Lung (tissue), 12 donors: ENCODE measurements around the gene TK2. TPM values are rescaled to one million over a fixed set of nuclear protein-coding genes. Genes with fewer than 3 reads are reported as not detected.
"Not testable (repeated sequence)": the region's sequence is repeated elsewhere in the genome, so short reads cannot be mapped to it uniquely, and the experiment has no call there.

Experiments used
- ATAC-seq: fragments of 200-7000 bp; cut with Tn5 transposase; one replicate; pipeline ENCODE4 v1.9.1; 2020; ENCODE audit warnings: moderate number of reproducible peaks; ENCODE audit not compliant: insufficient read depth, low FRiP score
- DNase-seq, 3 donors: peaks; one replicate each; pipeline ENCODE4 v3.0.0-alpha.2; 2013 to 2017
- H3K27ac ChIP-seq, 2 donors: one replicate each; pipeline ENCODE4 v1.5.1; 2013; ENCODE audit warnings: mild to moderate bottlenecking in 2 of 2, moderate library complexity in 2 of 2, control low read depth in 1 of 2, inconsistent platforms in 1 of 2, low read depth in 1 of 2, low read length in 1 of 2
- H3K27me3 ChIP-seq, 3 donors: one replicate each; pipeline ENCODE4 v1.5.1; 2013; ENCODE audit warnings: low read length in 2 of 3; ENCODE audit not compliant: control insufficient read depth in 3 of 3, insufficient read depth in 3 of 3
- H3K36me3 ChIP-seq, 4 donors: one replicate each; pipeline ENCODE4 v1.5.1; 2013; ENCODE audit warnings: low read length in 4 of 4, mild to moderate bottlenecking in 1 of 4, moderate library complexity in 1 of 4; ENCODE audit not compliant: control insufficient read depth in 4 of 4, insufficient read depth in 4 of 4
- H3K4me1 ChIP-seq, 5 donors: one replicate each; pipeline ENCODE4 v1.5.1; 2013; ENCODE audit warnings: low read length in 5 of 5, mild to moderate bottlenecking in 2 of 5, moderate library complexity in 1 of 5; ENCODE audit not compliant: control insufficient read depth in 5 of 5, insufficient read depth in 5 of 5
- H3K4me3 ChIP-seq: one replicate; pipeline ENCODE4 v1.5.1; 2013; ENCODE audit warnings: mild to moderate bottlenecking, control low read depth, moderate library complexity
- H3K9ac ChIP-seq, 2 donors: one replicate each; pipeline ENCODE4 v1.5.1; 2013; ENCODE audit warnings: low read length in 2 of 2, control low read depth in 1 of 2; ENCODE audit not compliant: insufficient read depth in 1 of 2
- H3K9me3 ChIP-seq, 4 donors: one replicate each; pipeline ENCODE4 v1.5.1; 2013; ENCODE audit warnings: low read length in 3 of 4, mild to moderate bottlenecking in 1 of 4, moderate library complexity in 1 of 4; ENCODE audit not compliant: control insufficient read depth in 4 of 4, insufficient read depth in 3 of 4
- WGBS, 2 donors: extraction: QIAGEN DNeasy Blood & Tissue Kit; methylation state at CpG; one replicate each; pipeline ENCODE4 v1.1.7; 2013; 5-methylcytosine and 5-hydroxymethylcytosine counted together
- polyA plus RNA-seq, 2 donors: library from polyadenylated mRNA; stranded (reverse); fragments of 200-250 nt; gene quantifications; one replicate each; pipeline ENCODE4 v1.2.1, GENCODE V29; 2013
- total RNA-seq, 2 donors: library from RNA; depleted of rRNA in 1 of 2; stranded (reverse); fragments of >200 nt in 1 of 2; gene quantifications; one replicate each; pipeline ENCODE4 v1.2.1, GENCODE V29; 2014 to 2021
- TF ChIP-seq, protein P1 (sequence below): IDR thresholded peaks from 2 replicates; pipeline ENCODE4 v1.5.1; 2012; ENCODE audit warnings: mild to moderate bottlenecking; ENCODE audit errors: control extremely low read depth, extremely low read depth
- donor health status: control.
- donor health status: control.
- donor health status: Bipolar disorder and iron deficiency.
- donor health status: healthy.
- donor health status: DM: yes; HTN: yes; CAD: no.

The TK2 gene
- total and polyA plus RNA-seq, 4 donors: 13.1 to 37.7 (median 25.0) TPM

DNA sequence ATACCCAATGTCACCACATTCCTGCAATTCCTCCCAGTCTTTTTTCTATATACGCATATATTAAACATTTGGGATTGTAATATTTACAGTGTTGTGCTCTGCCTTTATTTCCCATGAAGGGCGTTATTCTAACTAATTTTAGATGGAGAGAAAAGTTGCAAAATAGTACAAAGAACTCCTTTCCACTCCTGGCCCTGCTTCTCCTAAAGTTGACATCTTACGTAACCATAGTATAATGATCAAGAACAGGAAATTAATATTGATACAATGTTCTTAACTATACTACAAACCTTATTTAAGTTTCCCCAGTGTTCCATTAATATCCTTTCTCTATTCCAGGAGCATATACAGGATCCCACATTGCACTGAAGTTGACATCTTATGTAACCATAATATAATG is 46.3 kb downstream of the TK2 start:
- no peak overlapping the region for H3K27ac ChIP-seq
- 58 to 63% methylated on average over 3 of the region's 3 CpGs for WGBS, 2 donors

DNA sequence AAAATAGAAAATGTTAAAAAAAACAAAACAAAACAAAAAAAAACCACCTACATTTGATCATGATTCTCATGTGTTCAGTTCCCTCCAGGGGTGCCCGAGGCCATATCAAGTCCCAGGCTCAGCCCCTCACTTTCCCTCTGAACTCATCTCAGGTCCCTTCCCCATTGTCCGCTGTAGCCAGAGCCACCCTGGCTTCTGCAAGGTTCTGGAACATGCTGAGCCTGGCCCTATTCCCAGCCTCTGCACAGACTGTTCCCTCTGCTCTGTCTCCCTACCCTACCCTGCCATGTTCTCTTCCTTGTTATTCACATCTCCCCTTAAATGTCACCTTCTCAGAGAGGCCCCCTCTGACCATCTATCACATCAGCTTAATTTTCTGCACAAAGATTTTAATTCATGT is 46.9 kb downstream of the TK2 start:
- Histone ChIP-seq H3K4me3 (no peak overlapping the region), H3K27ac (no peak overlapping the region)
- DNase-seq: no peak

More for the DNA sequence above, 46.3 kb downstream of the TK2 start:
- no peaks in the 10 kb centered on the region for H3K9me3 ChIP-seq
- H3K4me1 ChIP-seq: peaks cover 0 to 6% (median 3%) of the 10 kb centered on the region in 5 donors
- no peak for DNase-seq
- ATAC-seq: no peak
- TF ChIP-seq, protein P1, sequence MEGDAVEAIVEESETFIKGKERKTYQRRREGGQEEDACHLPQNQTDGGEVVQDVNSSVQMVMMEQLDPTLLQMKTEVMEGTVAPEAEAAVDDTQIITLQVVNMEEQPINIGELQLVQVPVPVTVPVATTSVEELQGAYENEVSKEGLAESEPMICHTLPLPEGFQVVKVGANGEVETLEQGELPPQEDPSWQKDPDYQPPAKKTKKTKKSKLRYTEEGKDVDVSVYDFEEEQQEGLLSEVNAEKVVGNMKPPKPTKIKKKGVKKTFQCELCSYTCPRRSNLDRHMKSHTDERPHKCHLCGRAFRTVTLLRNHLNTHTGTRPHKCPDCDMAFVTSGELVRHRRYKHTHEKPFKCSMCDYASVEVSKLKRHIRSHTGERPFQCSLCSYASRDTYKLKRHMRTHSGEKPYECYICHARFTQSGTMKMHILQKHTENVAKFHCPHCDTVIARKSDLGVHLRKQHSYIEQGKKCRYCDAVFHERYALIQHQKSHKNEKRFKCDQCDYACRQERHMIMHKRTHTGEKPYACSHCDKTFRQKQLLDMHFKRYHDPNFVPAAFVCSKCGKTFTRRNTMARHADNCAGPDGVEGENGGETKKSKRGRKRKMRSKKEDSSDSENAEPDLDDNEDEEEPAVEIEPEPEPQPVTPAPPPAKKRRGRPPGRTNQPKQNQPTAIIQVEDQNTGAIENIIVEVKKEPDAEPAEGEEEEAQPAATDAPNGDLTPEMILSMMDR: no peak
- no peak overlapping the region for H3K9ac ChIP-seq
- no peak overlapping the region for H3K4me3 ChIP-seq
- H3K27me3 ChIP-seq: no peaks in the 10 kb centered on the region
- peaks cover 0 to 6% (median 0%) of the 10 kb centered on the region in 4 donors for H3K36me3 ChIP-seq

DNA sequence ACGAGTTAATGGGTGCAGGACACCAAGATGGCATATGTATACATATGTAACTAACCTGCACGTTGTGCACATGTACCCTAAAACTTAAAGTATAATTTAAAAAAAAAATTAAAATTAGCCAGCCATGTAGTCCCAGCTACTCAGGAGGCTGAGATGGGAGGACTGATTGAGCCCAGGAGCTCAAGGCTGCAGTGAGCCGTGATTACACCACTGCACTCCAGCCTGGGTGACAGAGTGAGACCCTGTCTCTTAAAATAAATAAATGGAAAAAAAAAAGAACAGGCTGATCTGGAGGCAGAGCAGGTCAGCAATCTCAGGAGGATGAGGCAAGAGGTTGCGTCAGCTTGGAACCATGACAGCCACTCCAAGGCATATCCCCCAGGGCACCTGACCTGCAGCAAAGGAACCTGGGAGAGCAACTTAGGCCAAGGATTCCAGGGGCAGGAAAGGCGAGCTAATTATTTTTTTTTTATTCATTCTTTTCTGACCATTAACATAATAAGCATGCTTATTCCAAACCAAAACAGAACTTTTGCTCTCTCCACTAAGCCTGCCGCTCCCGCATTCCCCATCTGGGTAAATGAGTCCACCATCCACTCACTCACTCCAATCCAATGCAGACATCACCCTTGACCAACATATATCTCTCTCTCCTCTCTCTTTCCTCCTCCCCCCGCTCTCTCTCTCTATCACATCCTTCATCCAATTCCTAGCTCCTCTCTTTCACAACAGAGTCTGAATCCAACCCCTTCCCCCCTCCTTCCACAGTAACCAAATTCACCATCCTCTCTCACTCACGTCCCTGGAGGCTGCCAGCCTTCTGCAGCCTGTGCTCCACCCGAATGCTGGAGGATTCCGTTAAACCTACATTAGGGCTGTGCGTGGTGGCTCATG is 47.7 kb downstream of the TK2 start:
- Histone ChIP-seq H3K4me3 (no peak overlapping the region), H3K9me3 (no peaks in the 10 kb centered on the region), H3K9ac (no peak overlapping the region), H3K27me3 (no peaks in the 10 kb centered on the region), H3K4me1 (peaks cover 0 to 6% (median 0%) of the 10 kb centered on the region in 5 donors), H3K27ac (peak overlapping the region in 1 of 2 donors; percentile 33), H3K36me3 (no peaks in the 10 kb centered on the region)
- ATAC-seq (peak; percentile 53), DNase-seq (no peak)
- TF ChIP-seq, protein P1: no peak
- WGBS, 2 donors: 77 to 81% methylated on average over 12 of the region's 12 CpGs

More for the DNA sequence above, 46.9 kb downstream of the TK2 start:
- no peak for ATAC-seq
- Histone ChIP-seq H3K9ac (no peak overlapping the region), H3K36me3 (peaks cover 0 to under 1% (median 0%) of the 10 kb centered on the region in 4 donors), H3K4me1 (peaks cover 0 to 6% (median under 1%) of the 10 kb centered on the region in 5 donors), H3K27me3 (no peaks in the 10 kb centered on the region), H3K9me3 (no peaks in the 10 kb centered on the region)
- TF ChIP-seq, protein P1: no peak
- WGBS, 2 donors: 88 to 91% methylated on average over 2 of the region's 2 CpGs

DNA sequence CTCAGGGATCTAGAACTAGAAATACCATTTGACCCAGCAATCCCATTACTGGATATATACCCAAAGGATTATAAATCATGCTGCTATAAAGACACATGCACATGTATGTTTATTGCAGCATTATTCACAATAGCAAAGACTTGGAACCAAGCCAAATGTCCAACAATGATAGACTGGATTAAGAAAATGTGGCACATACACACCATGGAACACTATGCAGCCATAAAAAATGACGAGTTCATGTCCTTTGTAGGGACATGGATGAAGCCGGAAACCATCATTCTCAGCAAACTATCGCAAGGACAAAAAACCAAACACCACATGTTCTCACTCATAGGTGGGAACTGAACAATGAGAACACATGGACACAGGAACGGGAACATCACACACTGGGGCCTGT is 48.4 kb downstream of the TK2 start:
- not testable (repeated sequence) for DNase-seq, H3K27me3 ChIP-seq, H3K36me3 ChIP-seq, H3K9ac ChIP-seq, H3K4me3 ChIP-seq, H3K27ac ChIP-seq, H3K9me3 ChIP-seq, H3K4me1 ChIP-seq, ATAC-seq
- WGBS, 2 donors: 88 to 92% methylated on average over 4 of the region's 4 CpGs

DNA sequence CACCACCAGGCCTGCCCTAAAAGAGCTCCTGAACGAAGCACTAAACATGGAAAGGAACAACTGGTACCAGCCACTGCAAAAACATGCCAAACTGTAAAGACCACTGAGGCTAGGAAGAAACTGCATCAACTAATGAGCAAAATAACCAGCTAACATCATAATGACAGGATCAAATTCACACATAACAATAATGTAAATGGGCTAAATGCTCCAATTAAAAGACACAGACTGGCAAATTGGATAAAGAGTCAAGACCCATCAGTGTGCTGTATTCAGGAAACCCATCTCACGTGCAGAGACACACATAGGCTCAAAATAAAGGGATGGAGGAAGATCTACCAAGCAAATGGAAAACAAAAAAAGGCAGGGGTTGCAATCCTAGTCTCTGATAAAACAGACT is 52.0 kb downstream of the TK2 start:
- H3K4me1 ChIP-seq, H3K36me3 ChIP-seq, DNase-seq, H3K9me3 ChIP-seq, ATAC-seq, H3K27ac ChIP-seq, H3K9ac ChIP-seq, H3K4me3 ChIP-seq, H3K27me3 ChIP-seq: not testable (repeated sequence)
- WGBS, 2 donors: 83 to 95% methylated on average over 1 of the region's 2 CpGs

DNA sequence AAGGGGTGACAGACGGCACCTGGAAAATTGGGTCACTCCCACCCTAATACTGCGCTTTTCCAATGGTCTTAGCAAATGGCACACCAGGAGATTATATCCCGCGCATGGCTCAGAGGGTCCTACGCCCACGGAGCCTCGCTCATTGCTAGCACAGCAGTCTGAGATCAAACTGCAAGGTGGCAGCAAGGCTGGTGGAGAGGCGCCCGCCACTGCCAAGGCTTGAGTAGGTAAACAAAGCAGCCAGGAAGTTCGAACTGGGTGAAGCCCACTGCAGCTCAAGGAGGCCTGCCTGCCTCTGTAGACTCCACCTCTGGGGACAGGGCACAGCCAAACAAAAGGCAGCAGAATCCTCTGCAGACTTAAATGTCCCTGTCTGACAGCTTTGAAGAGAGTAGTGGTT is 53.7 kb downstream of the TK2 start:
- not testable (repeated sequence) for H3K4me1 ChIP-seq, H3K27me3 ChIP-seq, H3K4me3 ChIP-seq, H3K36me3 ChIP-seq, H3K27ac ChIP-seq, H3K9me3 ChIP-seq, ATAC-seq, DNase-seq, H3K9ac ChIP-seq
- 94 to 100% methylated on average over 6 to 9 of the region's 10 CpGs for WGBS, 2 donors
